ENCODE measurements around the gene LRRC36.

LRRC36 gene

GRCh38 chr16:67426950-67427349 is 100.3 kb downstream of the LRRC36 start:
- DNase-seq: no peak

- DNase-seq: peak; percentile 52
These were observed 101.6 kb downstream of the LRRC36 start for GRCh38 chr16:67428146-67428731.

GRCh38 chr16:67429053-67429798 is 102.6 kb downstream of the LRRC36 start:
- DNase-seq: no peak

- no peak for DNase-seq
These were observed 103.3 kb downstream of the LRRC36 start for GRCh38 chr16:67429799-67430503.

GRCh38 chr16:67430504-67430976 is 103.9 kb downstream of the LRRC36 start:
- DNase-seq: no peak

GRCh38 chr16:67430977-67431774 is 104.6 kb downstream of the LRRC36 start, which contains the start of gene HSD11B2:
Gene HSD11B2, plus strand, starts transcription at chr16:67431121. Its CDS starts 128 bp downstream, at chr16:67431249.
- DNase-seq: peak; percentile 54

- DNase-seq: no peak
These were observed 105.3 kb downstream of the LRRC36 start for GRCh38 chr16:67431775-67432505.

GRCh38 chr16:67432506-67432890 is 105.9 kb downstream of the LRRC36 start:
- DNase-seq: no peak

GRCh38 chr16:67433131-67433719 is 106.6 kb downstream of the LRRC36 start:
- no peak for DNase-seq
